Sigmoid colon (tissue), 3 donors: ENCODE measurements around the gene HK2.

ENCODE experiments used
- CTCF ChIP-seq, 4 experiments: fragments of 450-650 bp in 3 of 4; fragments of 200-600 bp in 1 of 4; IDR thresholded peaks; one replicate each; pipeline ENCODE4 v1.5.1; 2016 to 2019; ENCODE audit warnings: antibody characterized with exemption in 4 of 4, mild to moderate bottlenecking in 3 of 4, moderate library complexity in 2 of 4
- POLR2A ChIP-seq, 2 donors: fragments of 450-650 bp; IDR thresholded peaks; one replicate each; pipeline ENCODE4 v1.6.1; 2016; ENCODE audit warnings: antibody characterized with exemption in 2 of 2, mild to moderate bottlenecking in 2 of 2, moderate library complexity in 2 of 2

- no peak for TF ChIP-seq CTCF (IDR thresholded peaks at IDR 0.05)
- TF ChIP-seq POLR2A (IDR thresholded peaks at IDR 0.05), result no peak
These were observed 47.8 kb downstream of the HK2 start for GRCh38 chr2:74881626-74882298.
